GM18499 (cell line): ENCODE data around the gene RNU4-1.
"Not testable (repeated sequence)": the region's sequence is repeated elsewhere in the genome, so short reads cannot be mapped to it uniquely, and the experiment has no call there.

Source experiments
- ATAC-seq: cut with Tn5 transposase; IDR thresholded peaks from one replicate; pipeline ENCODE4 v1.9.1; 2021; ENCODE audit warnings: moderate number of reproducible peaks; ENCODE audit not compliant: insufficient read depth, unreplicated experiment

The RNU4-1 gene

GRCh38 chr12:120259418-120260202 is 33.4 kb downstream of the RNU4-1 start:
- ATAC-seq = no peak

GRCh38 chr12:120258323-120258896 is 34.6 kb downstream of the RNU4-1 start:
- no peak for ATAC-seq

DNA sequence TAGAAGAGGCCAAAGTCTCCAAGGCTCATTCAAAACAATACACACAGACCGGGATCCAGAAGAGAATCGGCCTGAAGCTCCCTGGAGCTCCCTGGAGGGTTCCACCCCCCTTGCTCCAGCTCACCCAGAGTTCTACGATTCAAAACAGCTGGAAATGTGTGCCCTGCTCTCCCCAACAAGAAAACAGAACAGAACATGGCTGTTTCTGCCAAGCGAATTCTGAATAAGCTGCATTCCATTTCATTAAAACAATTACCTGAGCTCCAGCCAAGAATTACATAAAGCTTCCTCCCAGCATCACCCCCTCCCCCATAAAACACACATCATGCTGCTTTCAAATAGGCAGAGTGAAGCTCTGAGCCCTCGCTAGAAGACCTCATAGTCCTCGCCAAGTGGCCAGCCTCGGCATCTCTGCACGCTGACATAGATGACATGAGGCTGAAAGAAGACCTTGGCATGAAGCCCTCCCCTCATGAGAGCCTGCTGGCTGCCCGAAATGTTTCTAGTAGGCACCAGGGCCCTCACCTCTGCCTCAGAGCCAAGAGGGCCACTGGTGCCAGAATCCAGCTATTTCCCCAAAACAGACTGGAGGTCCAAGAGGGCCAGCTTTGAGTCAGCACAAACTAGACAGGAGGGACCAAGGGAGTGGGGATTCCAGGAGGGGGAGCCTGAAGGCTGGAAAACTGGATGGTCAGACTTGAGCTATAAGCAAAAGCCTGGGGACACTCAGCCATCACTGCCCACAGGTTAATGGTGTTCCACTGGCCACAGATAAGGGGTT is 35.8 kb downstream of the RNU4-1 start:
- ATAC-seq = no peak

DNA sequence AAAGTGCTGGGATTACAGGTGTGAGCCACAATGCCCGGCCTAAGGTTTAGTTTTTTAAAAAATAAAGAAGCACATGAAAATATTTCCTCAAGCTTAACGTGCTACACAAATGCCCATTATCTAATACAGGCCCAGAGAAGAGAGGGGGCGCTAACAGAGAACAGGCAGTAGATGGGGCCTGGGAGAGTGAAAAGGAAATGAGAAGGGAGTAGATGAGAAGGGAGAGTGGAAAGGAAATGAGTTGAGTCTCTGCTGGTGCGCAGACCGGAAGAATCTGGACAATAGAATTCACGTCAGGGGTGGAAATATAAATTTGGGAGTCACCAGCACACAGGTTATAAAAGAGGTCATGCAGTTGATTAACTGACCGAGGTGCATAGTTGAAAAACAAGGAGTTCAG is 38.2 kb downstream of the RNU4-1 start:
- ATAC-seq = no peak

- ATAC-seq = not testable (repeated sequence)
These were observed 39.7 kb downstream of the RNU4-1 start for GRCh38 chr12:120253313-120253712.

DNA sequence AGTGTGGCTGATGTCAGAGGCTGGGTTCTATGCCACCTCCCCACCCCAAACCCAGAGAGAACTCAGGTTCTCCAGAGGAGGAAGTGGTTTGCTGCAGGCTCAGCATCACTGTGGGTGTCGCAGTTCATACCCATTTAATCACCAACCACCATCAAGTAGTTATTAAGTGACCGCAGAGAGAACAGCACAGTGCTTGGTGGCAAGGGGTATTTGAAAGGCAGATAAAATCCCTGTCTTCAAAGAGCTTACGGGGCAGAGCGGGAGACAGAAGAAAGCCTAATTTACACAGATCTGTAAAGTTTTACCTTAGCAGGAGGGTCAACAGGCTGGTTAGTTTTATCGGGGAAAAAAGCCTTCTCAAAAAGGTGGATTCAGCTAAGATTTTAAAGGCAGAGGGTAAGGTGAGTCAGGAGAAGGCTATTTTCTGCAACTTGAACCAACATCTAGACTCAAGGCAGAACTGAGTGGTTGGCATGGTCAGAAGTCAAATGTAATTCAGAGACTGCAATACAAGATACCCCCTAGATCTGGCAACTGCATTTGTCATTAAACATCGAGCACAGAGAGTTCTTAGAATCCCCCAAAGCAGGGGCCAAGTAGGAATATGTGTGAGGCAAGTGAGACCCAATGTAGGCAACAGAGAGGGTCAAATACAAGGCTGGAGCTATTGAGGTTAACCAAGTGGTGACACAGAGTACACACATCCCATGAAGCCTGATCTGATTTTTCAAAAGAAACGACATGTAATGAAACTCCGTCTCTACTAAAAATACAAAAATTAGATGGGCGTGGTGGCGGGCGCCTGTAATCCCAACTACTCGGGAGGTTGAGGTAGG is 40.7 kb downstream of the RNU4-1 start:
- no peak for ATAC-seq

- not testable (repeated sequence) for ATAC-seq
These were observed 41.5 kb downstream of the RNU4-1 start for GRCh38 chr12:120251364-120252070.

DNA sequence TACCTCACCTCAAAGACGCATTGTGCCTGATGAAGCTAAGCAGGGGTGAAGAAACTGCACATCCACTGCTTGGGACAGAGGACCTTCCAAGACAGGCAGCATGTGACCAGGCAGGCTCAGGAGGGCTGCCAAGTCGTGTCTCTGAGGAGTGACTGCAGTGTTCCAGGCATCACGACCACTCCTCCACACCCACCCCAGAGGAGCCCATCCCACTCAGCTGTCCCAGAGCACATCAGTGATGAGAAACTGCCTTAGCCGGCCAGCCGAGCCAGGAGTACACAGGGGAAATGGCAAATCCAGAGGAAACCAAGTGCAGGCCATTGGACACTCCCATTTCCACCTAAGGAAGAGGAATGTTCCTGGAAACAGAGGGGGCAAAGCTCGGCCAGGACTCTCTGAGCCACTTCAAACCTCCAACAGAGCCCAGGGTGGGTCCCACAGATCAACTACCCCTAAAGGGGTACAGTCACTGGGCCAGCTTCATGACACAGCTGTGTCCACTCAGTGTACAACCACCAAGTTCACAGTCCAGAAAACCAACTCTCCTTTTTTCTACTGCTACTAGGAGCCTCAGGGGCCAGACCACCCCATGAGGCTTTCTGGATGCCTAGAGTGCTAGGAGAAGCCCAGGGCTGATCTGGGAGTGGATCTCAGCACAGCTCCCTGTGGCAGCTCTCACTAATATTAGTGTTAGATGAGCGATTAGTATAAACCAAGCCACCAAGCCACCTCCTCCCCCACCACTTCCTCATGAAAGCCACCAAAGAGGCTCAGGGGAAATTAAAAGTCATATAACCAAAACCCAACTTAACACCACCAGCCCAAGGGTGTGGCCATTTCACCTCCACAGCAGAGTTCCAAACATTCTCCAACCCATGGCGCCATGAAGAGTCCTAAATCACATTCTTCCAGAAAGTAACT is 42.9 kb downstream of the RNU4-1 start:
- ATAC-seq = no peak

GRCh38 chr12:120249266-120249874 is 43.7 kb downstream of the RNU4-1 start:
- ATAC-seq = no peak

DNA sequence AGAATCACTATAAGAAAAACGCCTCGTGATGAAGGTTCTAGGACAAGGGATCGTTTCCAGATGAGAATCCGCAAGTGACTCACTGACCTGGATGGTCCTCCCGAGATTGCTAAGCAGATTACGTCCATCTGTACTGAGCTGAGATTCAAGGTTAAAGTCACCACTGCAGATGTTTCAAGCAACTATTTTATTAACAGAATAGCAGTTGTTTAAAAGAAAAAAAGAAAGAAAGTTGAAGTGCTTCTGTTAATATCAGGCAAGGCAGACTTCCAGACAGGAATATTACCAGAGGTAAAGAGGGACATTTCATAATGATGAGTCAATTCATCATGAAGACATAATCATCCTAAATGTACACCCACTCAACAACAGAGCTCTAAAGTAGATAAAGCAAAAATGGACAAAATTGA is 45.4 kb downstream of the RNU4-1 start:
- ATAC-seq = no peak

DNA sequence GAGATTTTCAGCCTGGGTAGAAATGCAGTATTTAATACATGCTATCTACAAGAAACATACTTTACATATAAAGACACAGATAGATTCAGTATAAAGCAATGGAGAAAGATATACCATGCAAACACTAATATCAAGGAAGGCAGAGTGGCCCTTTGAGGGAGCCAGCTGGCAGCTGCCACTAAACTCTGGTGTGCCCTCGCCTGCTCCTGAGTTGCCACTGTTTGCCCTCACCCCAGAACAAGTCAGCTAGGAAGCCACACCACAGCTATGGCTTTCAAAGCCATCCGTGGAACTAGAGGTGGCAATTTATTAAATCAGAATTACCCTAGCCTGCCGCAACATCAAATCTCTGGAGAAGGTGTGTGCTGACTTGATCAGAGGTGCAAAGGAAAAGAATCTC is 45.9 kb downstream of the RNU4-1 start:
- no peak for ATAC-seq

DNA sequence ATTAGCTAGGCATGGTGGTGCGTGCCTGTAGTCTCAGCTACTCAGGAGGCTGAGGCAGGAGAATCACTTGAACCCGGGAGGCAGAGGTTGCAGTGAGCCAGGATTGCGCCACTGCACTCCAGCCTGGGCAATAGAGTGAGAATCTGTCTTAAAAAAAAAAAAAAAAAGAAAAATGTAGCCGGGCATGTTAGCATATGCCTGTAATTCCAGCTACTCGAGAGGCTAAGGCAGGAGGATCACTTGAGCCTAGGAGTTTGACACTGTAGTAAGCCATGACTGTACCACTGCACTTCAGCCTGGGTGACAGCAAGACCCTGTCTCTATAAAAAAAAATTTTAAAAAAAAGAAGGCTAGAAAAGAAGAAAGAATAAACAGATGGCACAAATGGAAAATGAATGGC is 46.3 kb downstream of the RNU4-1 start:
- not testable (repeated sequence) for ATAC-seq
